A673 (cell line): ENCODE measurements around the gene CIB2. TPM values are rescaled to one million over a fixed set of nuclear protein-coding genes. Genes with fewer than 3 reads are reported as not detected.

Source experiments
- BruUV-seq: library from RNA; stranded (reverse); fragments of 400-500 nt; replicated peaks from 2 replicates; lab custom pipeline; 2021; lab: Mats Ljungman, UMichigan
- CTCF ChIA-PET: fragments of 300-600 bp; sonication (Branson Sonifier 250); formaldehyde crosslinking; loops from one replicate; lab custom pipeline; 2022; ENCODE audit warnings: antibody characterized with exemption; lab: Charles Lee
- POLR2A ChIA-PET: fragments of 300-600 bp; sonication (Branson Sonifier 250); formaldehyde crosslinking; loops from one replicate; lab custom pipeline; 2022; ENCODE audit warnings: antibody characterized with exemption; ENCODE audit not compliant: low non-redundant PET; lab: Charles Lee
- DNase-seq: peaks from one replicate; pipeline ENCODE4 v3.0.0-alpha.2; 2015; ENCODE audit warnings: low spot score
- H3K27ac ChIP-seq: fragments of 200-600 bp; sonication (generic); 2 replicates; pipeline ENCODE4 v1.5.1; 2016; ENCODE audit warnings: mixed run types, low read depth, mild to moderate bottlenecking, mixed read lengths, antibody characterized with exemption, low read length; ENCODE audit not compliant: poor library complexity, severe bottlenecking
- H3K27me3 ChIP-seq: fragments of 200-600 bp; sonication (generic); replicated peaks from 2 replicates; pipeline ENCODE4 v1.6.1; 2017; ENCODE audit warnings: mixed run types, low read depth, mild to moderate bottlenecking, mixed read lengths, antibody characterized with exemption, low read length; ENCODE audit not compliant: insufficient read depth, poor library complexity
- H3K36me3 ChIP-seq: fragments of 200-600 bp; sonication (generic); 2 replicates; pipeline ENCODE4 v1.6.1; 2016; ENCODE audit warnings: mixed run types, mild to moderate bottlenecking, mixed read lengths, antibody characterized with exemption, low read length; ENCODE audit not compliant: insufficient read depth, poor library complexity, severe bottlenecking
- H3K4me1 ChIP-seq: fragments of 200-600 bp; sonication (generic); 2 replicates; pipeline ENCODE4 v1.6.1; 2017; ENCODE audit warnings: mixed run types, mild to moderate bottlenecking, mixed read lengths, antibody characterized with exemption, low read length; ENCODE audit not compliant: insufficient read depth, poor library complexity, severe bottlenecking
- H3K4me3 ChIP-seq: fragments of 200-600 bp; sonication (generic); 2 replicates; pipeline ENCODE4 v1.5.1; 2016; ENCODE audit warnings: low read depth, mixed run types, mild to moderate bottlenecking, mixed read lengths, low read length; ENCODE audit not compliant: poor library complexity, severe bottlenecking
- H3K9me3 ChIP-seq: fragments of 200-600 bp; sonication (generic); 2 replicates; pipeline ENCODE4 v1.6.1; 2016; ENCODE audit warnings: mixed run types, low read depth, mild to moderate bottlenecking, mixed read lengths, antibody characterized with exemption, low read length; ENCODE audit not compliant: poor library complexity, severe bottlenecking
- EZH2 ChIP-seq: fragments of 200-600 bp; sonication (generic); IDR thresholded peaks from 2 replicates; pipeline ENCODE4 v1.6.1; 2017; ENCODE audit warnings: borderline replicate concordance, low read depth, mild to moderate bottlenecking, mixed read lengths, antibody characterized with exemption, low read length; ENCODE audit not compliant: poor library complexity, severe bottlenecking
- intact Hi-C: fragments of 100-400 bp; cut with micrococcal nuclease; formaldehyde crosslinking; loops from one replicate; pipeline ENCODE4 v1.10.0; 2022; ENCODE audit not compliant: unreplicated experiment
- total RNA-seq: library from RNA; stranded (reverse); gene quantifications from 2 replicates; pipeline ENCODE4 v1.2.3, GENCODE V29; 2021
- TF ChIP-seq, protein P1 (sequence below): fragments of 300-800, 200-600 bp; sonication (generic); conservative IDR thresholded peaks from 2 replicates; pipeline ENCODE4 v1.5.1; 2017; ENCODE audit warnings: low read depth, mild to moderate bottlenecking, antibody characterized with exemption, low read length, moderate library complexity, mixed read lengths

Gene CIB2
- total RNA-seq, 1 experiment from 2014 or later: 2.1 TPM

DNA sequence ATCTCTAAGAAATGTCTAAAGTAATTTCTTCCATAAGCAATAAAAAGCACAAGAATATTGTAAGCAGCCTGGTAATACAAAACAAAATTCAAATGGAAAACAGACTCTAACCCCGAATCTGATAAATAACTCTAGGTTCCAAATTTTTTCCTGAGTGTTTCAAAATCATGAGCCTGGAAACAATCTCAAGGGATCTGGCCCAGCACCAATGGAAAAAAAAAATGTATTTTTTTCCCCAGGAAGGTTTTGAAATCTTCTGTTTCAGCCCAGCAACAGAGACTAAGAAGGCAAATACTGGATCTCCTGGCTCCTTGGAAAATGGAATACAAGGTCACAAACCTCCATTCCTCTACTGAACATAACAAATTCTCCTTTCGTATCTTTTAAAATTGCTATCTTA, 66.7 kb downstream of the CIB2 start:
- ChIA-PET CTCF (no interaction called here), POLR2A (no interaction called here)
- Histone ChIP-seq H3K4me1 (peaks cover 38% of the 10 kb centered on the region), H3K36me3 (no peaks in the 10 kb centered on the region), H3K27ac (no peak overlapping the region), H3K4me3 (no peak overlapping the region), H3K9me3 (no peaks in the 10 kb centered on the region), H3K27me3 (no peaks in the 10 kb centered on the region)
- no peak for DNase-seq
- intact Hi-C loops: no loop called here
- TF ChIP-seq EZH2: no peak
- TF ChIP-seq, protein P1, sequence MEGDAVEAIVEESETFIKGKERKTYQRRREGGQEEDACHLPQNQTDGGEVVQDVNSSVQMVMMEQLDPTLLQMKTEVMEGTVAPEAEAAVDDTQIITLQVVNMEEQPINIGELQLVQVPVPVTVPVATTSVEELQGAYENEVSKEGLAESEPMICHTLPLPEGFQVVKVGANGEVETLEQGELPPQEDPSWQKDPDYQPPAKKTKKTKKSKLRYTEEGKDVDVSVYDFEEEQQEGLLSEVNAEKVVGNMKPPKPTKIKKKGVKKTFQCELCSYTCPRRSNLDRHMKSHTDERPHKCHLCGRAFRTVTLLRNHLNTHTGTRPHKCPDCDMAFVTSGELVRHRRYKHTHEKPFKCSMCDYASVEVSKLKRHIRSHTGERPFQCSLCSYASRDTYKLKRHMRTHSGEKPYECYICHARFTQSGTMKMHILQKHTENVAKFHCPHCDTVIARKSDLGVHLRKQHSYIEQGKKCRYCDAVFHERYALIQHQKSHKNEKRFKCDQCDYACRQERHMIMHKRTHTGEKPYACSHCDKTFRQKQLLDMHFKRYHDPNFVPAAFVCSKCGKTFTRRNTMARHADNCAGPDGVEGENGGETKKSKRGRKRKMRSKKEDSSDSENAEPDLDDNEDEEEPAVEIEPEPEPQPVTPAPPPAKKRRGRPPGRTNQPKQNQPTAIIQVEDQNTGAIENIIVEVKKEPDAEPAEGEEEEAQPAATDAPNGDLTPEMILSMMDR: no peak
- no TSS peak for BruUV-seq

DNA sequence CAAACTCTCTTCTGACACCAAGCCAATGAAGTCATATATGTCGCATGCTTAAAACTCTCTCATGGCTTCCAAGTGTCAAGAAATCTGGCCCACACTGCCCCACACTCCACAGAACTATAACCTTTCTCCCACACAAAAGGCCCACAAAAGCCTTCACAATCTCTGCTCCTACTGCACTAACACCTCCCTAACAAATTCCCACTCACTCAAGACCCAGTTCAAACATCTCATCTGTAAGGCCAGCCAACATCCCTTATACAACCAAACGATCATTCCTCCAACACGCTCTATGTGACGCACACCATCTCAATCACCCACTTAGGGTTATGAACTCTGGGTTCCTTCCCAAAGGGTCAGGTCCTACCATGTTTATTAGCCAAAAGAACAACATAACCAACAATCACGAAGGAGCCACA, 67.3 kb downstream of the CIB2 start:
- TF ChIP-seq, protein P1: no peak
- no peak for TF ChIP-seq EZH2
- Histone ChIP-seq H3K27ac (no peak overlapping the region), H3K9me3 (no peaks in the 10 kb centered on the region), H3K36me3 (no peaks in the 10 kb centered on the region), H3K27me3 (no peaks in the 10 kb centered on the region), H3K4me1 (peaks cover 32% of the 10 kb centered on the region), H3K4me3 (no peak overlapping the region)
- POLR2A ChIA-PET: no interaction called here
- CTCF ChIA-PET: no interaction called here
- no TSS peak for BruUV-seq
- DNase-seq: no peak
- intact Hi-C loops: no loop called here

DNA sequence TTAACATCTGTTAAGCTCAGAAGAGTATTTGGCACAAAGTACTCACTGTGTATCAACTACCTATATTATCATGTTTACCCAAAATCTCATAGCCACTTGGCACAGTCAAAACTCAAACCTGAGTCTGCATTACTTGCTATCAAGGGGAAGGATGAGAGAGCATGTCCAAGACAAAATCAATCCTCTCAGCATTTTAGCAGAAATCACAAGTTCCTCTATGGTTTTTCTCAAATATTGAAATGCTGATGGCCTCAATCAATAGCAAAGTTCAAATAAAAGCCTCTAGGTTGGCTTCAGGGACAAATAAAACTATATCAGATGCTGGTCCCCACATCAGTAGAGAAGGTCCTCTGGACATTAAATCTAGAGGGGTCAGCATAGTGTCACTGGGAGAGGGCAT, 68.0 kb downstream of the CIB2 start:
- POLR2A ChIA-PET: no interaction called here
- no peaks in the 10 kb centered on the region for H3K9me3 ChIP-seq
- no peak overlapping the region for H3K27ac ChIP-seq
- TF ChIP-seq, protein P1: no peak
- no peak for TF ChIP-seq EZH2
- H3K4me3 ChIP-seq: no peak overlapping the region
- no TSS peak for BruUV-seq
- H3K36me3 ChIP-seq: no peaks in the 10 kb centered on the region
- peaks cover 25% of the 10 kb centered on the region for H3K4me1 ChIP-seq
- no peaks in the 10 kb centered on the region for H3K27me3 ChIP-seq
- intact Hi-C loops: no loop called here
- DNase-seq: no peak
- CTCF ChIA-PET: no interaction called here
